ENCODE data around the gene ZNF672. TPM values are rescaled to one million over a fixed set of nuclear protein-coding genes. Genes with fewer than 3 reads are reported as not detected.

ZNF672 gene
- total and polyA plus RNA-seq, 4 donors = 6.4 to 28.0 (median 20.1) TPM

DNA sequence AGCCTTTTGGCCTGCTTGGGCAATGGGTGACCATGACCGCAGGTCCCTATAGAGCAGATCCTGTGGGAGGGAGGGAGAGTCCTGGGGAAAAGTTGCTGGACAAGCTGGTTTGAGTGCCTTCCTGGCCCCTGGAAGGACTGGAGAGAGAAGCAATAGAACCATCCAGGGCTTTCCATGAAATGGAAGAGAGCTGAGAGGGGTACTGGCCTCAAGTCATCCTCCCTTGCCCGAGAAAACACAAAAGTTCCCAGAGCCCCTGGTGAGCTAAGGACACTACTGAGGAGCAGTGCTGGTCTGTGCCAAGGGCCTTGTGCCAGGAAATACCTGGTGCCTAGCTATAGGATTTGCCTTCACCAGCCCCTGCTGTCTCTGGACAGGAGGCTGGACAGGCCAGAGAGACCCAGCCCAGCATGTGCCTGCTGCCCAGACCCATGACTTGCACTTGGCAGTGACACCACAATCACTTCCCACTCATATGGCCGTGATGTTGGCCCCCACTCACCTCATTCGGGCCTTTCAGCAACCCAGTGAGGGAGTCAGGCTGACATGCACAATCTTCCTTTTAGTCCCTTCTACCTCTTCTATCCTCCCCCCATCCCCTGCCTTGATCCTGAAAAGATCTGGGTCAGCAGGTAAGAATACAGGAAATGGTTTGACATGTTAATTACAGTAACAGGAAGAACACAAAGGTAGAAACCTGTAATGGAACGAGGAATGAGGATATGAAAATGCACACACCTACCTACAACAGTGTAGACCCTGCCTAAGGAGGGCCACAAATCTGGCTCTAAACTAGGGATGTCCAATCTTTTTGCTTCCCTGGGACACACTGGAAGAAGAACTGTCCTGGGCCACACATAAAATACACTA is 19.3 kb upstream of the ZNF672 start:
- 87% methylated on average over 5 of the region's 5 CpGs for WGBS
- H3K4me1 ChIP-seq (ENCODE audit: control insufficient read depth in 4 of 4, insufficient read depth in 4 of 4, low read length in 3 of 4) = peaks cover 7 to 27% (median 20%) of the 10 kb centered on the region in 4 donors
- H3K36me3 ChIP-seq (ENCODE audit: control insufficient read depth in 4 of 4, insufficient read depth in 3 of 4, low read depth in 1 of 4, low read length in 3 of 4) = peaks cover 8 to 36% (median 26%) of the 10 kb centered on the region in 4 donors

GRCh38 chr1:248820041-248820585 is 17.9 kb upstream of the ZNF672 start:
- Histone ChIP-seq H3K27ac (ENCODE audit: low read depth in 1 of 2, low read length in 2 of 2) (no peak overlapping the region), H3K9me3 (ENCODE audit: control insufficient read depth in 4 of 4, low read length in 3 of 4) (no peaks in the 10 kb centered on the region), H3K4me1 (ENCODE audit: control insufficient read depth in 4 of 4, insufficient read depth in 4 of 4, low read length in 3 of 4) (peaks cover 13 to 40% (median 34%) of the 10 kb centered on the region in 4 donors), H3K9ac (ENCODE audit: low read depth in 1 of 2, low read length in 2 of 2) (no peak overlapping the region), H3K27me3 (ENCODE audit: control insufficient read depth in 4 of 4, insufficient read depth in 4 of 4, low read length in 3 of 4) (no peaks in the 10 kb centered on the region), H3K4me3 (ENCODE audit: low read depth in 1 of 3, low read length in 3 of 3) (no peak overlapping the region), H3K36me3 (ENCODE audit: control insufficient read depth in 4 of 4, insufficient read depth in 3 of 4, low read depth in 1 of 4, low read length in 3 of 4) (peaks cover 4 to 22% (median 15%) of the 10 kb centered on the region in 4 donors)
- WGBS = 97% methylated on average over 7 of the region's 7 CpGs
- no peak for DNase-seq (ENCODE audit: low spot score)
- TF ChIP-seq JUND (IDR thresholded peaks at IDR 0.05) = no peak
- no peak for TF ChIP-seq ZBTB33 (IDR thresholded peaks at IDR 0.05)
- TF ChIP-seq HNF4G (IDR thresholded peaks at IDR 0.05) = no peak
- no peak for TF ChIP-seq YY1 (IDR thresholded peaks at IDR 0.05)
- TF ChIP-seq GABPA (IDR thresholded peaks at IDR 0.05 in 1 of 2, conservative IDR thresholded peaks at IDR 0.05 in 1 of 2) = no peak
- no peak for TF ChIP-seq RXRA (IDR thresholded peaks at IDR 0.05)
- TF ChIP-seq, protein P1, sequence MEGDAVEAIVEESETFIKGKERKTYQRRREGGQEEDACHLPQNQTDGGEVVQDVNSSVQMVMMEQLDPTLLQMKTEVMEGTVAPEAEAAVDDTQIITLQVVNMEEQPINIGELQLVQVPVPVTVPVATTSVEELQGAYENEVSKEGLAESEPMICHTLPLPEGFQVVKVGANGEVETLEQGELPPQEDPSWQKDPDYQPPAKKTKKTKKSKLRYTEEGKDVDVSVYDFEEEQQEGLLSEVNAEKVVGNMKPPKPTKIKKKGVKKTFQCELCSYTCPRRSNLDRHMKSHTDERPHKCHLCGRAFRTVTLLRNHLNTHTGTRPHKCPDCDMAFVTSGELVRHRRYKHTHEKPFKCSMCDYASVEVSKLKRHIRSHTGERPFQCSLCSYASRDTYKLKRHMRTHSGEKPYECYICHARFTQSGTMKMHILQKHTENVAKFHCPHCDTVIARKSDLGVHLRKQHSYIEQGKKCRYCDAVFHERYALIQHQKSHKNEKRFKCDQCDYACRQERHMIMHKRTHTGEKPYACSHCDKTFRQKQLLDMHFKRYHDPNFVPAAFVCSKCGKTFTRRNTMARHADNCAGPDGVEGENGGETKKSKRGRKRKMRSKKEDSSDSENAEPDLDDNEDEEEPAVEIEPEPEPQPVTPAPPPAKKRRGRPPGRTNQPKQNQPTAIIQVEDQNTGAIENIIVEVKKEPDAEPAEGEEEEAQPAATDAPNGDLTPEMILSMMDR (IDR thresholded peaks at IDR 0.05; ENCODE audit: low read depth, low read length, missing input control) = no peak
- no peak for TF ChIP-seq NR2F2 (IDR thresholded peaks at IDR 0.05)
- TF ChIP-seq TAF1 (conservative IDR thresholded peaks at IDR 0.05) = no peak
- TF ChIP-seq SP1 (IDR thresholded peaks at IDR 0.05) = no peak
- no peak for TF ChIP-seq RAD21 (IDR thresholded peaks at IDR 0.05)
- no peak for TF ChIP-seq FOXA2 (IDR thresholded peaks at IDR 0.05)
- no peak for TF ChIP-seq FOXA1 (IDR thresholded peaks at IDR 0.05)
- no peak for TF ChIP-seq REST (IDR thresholded peaks at IDR 0.05)

More for the DNA sequence above, 19.3 kb upstream of the ZNF672 start:
- Histone ChIP-seq H3K4me3 (ENCODE audit: low read depth in 1 of 3, low read length in 3 of 3) (no peak overlapping the region), H3K9me3 (ENCODE audit: control insufficient read depth in 4 of 4, low read length in 3 of 4) (no peaks in the 10 kb centered on the region), H3K27ac (ENCODE audit: low read depth in 1 of 2, low read length in 2 of 2) (no peak overlapping the region), H3K9ac (ENCODE audit: low read depth in 1 of 2, low read length in 2 of 2) (no peak overlapping the region), H3K27me3 (ENCODE audit: control insufficient read depth in 4 of 4, insufficient read depth in 4 of 4, low read length in 3 of 4) (no peaks in the 10 kb centered on the region)
- TF ChIP-seq NR2F2 (IDR thresholded peaks at IDR 0.05) (no peak), ZBTB33 (IDR thresholded peaks at IDR 0.05) (no peak), GABPA (IDR thresholded peaks at IDR 0.05 in 1 of 2, conservative IDR thresholded peaks at IDR 0.05 in 1 of 2) (no peak), YY1 (IDR thresholded peaks at IDR 0.05) (no peak), TAF1 (conservative IDR thresholded peaks at IDR 0.05) (no peak), FOXA1 (IDR thresholded peaks at IDR 0.05) (no peak), HNF4A (conservative IDR thresholded peaks at IDR 0.05) (no peak), SP1 (IDR thresholded peaks at IDR 0.05) (no peak), EGR1 (IDR thresholded peaks at IDR 0.05; ENCODE audit: low read depth in 2 of 2) (no peak), RAD21 (IDR thresholded peaks at IDR 0.05) (no peak)
- TF ChIP-seq, protein P2, sequence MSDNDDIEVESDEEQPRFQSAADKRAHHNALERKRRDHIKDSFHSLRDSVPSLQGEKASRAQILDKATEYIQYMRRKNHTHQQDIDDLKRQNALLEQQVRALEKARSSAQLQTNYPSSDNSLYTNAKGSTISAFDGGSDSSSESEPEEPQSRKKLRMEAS (IDR thresholded peaks at IDR 0.05) = no peak
- TF ChIP-seq, protein P3, sequence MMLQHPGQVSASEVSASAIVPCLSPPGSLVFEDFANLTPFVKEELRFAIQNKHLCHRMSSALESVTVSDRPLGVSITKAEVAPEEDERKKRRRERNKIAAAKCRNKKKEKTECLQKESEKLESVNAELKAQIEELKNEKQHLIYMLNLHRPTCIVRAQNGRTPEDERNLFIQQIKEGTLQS (IDR thresholded peaks at IDR 0.05) = no peak
- no peak for DNase-seq (ENCODE audit: low spot score)

Measured in liver (tissue), 9 donors.